ENCODE measurements around the gene GPC6. TPM values are rescaled to one million over a fixed set of nuclear protein-coding genes. Genes with fewer than 3 reads are reported as not detected.

GPC6 gene
- total RNA-seq, 1 donor from 2014 or later: 8.4 TPM

GRCh38 chr13:93811071-93811737 lies 584.6 kb downstream of the GPC6 start:
- H3K27me3 ChIP-seq: no peaks in the 10 kb centered on the region
- H3K36me3 ChIP-seq: no peaks in the 10 kb centered on the region
- ATAC-seq (no peak), DNase-seq (no peak)
- intact Hi-C loops (cut with DNase I): no loop called here
- TF ChIP-seq CTCF (IDR thresholded peaks at IDR 0.05): no peak
- no peaks in the 10 kb centered on the region for H3K4me1 ChIP-seq
- no peak overlapping the region for H3K4me3 ChIP-seq
- no peaks in the 10 kb centered on the region for H3K9me3 ChIP-seq
- H3K27ac ChIP-seq: no peak overlapping the region

- intact Hi-C loops (cut with DNase I): no loop called here
- Histone ChIP-seq H3K4me3 (no peak overlapping the region), H3K27ac (no peak overlapping the region), H3K27me3 (no peaks in the 10 kb centered on the region), H3K4me1 (no peaks in the 10 kb centered on the region), H3K36me3 (no peaks in the 10 kb centered on the region), H3K9me3 (no peaks in the 10 kb centered on the region)
- ATAC-seq (no peak), DNase-seq (no peak)
- no peak for TF ChIP-seq CTCF (IDR thresholded peaks at IDR 0.05)
Measured at GRCh38 chr13:93811738-93812112, 585.1 kb downstream of the GPC6 start.

- Histone ChIP-seq H3K36me3 (no peaks in the 10 kb centered on the region), H3K9me3 (no peaks in the 10 kb centered on the region), H3K4me1 (no peaks in the 10 kb centered on the region), H3K27ac (no peak overlapping the region), H3K4me3 (no peak overlapping the region), H3K27me3 (no peaks in the 10 kb centered on the region)
- intact Hi-C loops (cut with DNase I): no loop called here
- no peak for DNase-seq
- ATAC-seq: no peak
- no peak for TF ChIP-seq CTCF (IDR thresholded peaks at IDR 0.05)
Measured at GRCh38 chr13:93814658-93815057, 588.1 kb downstream of the GPC6 start.

GRCh38 chr13:93818345-93818744 lies 591.7 kb downstream of the GPC6 start:
- Histone ChIP-seq H3K27me3 (no peaks in the 10 kb centered on the region), H3K9me3 (no peaks in the 10 kb centered on the region), H3K4me3 (no peak overlapping the region), H3K36me3 (no peaks in the 10 kb centered on the region), H3K4me1 (no peaks in the 10 kb centered on the region), H3K27ac (no peak overlapping the region)
- no peak for TF ChIP-seq CTCF (IDR thresholded peaks at IDR 0.05)
- DNase-seq: no peak
- no peak for ATAC-seq
- intact Hi-C loops (cut with DNase I): no loop called here

GRCh38 chr13:93819331-93819890 lies 592.8 kb downstream of the GPC6 start:
- no peaks in the 10 kb centered on the region for H3K36me3 ChIP-seq
- no peaks in the 10 kb centered on the region for H3K27me3 ChIP-seq
- DNase-seq (no peak), ATAC-seq (no peak)
- H3K4me3 ChIP-seq: no peak overlapping the region
- intact Hi-C loops (cut with DNase I): no loop called here
- H3K27ac ChIP-seq: no peak overlapping the region
- H3K4me1 ChIP-seq: no peaks in the 10 kb centered on the region
- no peak for TF ChIP-seq CTCF (IDR thresholded peaks at IDR 0.05)
- H3K9me3 ChIP-seq: no peaks in the 10 kb centered on the region

Data from upper lobe of right lung (tissue), 1 donor.